ENCODE data around the gene G3BP1. TPM values are rescaled to one million over a fixed set of nuclear protein-coding genes. Genes with fewer than 3 reads are reported as not detected.

The G3BP1 gene
- total and polyA plus RNA-seq, 2 of the 13 experiments (the other 11 are each of a cell fraction or from before 2014, with no cell fraction given) = 36.7 to 320 TPM

DNA sequence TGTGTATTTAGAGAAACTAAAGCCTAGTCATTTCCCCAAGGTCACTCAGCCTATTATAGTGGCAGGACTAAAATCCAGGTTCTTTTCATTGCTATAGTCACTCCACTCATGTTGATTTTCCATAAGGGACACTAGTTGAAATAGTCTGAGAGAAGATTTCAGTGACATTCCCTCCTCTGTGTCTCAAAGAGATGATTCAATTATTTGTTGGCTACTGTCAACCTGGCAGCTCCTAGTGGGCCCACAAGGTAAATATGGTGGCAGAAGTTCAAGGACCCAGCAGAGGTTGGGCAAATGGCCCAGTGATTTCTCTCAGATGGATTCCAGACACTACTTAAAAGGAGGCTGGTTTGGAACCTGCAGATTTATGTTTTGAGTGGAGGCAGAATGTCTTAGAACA, 48.1 kb downstream of the G3BP1 start (continued):
- TF ChIP-seq RERE (CRISPR knock-in tag; IDR thresholded peaks at IDR 0.05; ENCODE audit: low read depth) = peak; percentile 61; the same call in 1 of the 2 replicates
- TF ChIP-seq SPEN (CRISPR knock-in tag; IDR thresholded peaks at IDR 0.05; ENCODE audit: low read depth) = no peak
- TF ChIP-seq, protein P1, sequence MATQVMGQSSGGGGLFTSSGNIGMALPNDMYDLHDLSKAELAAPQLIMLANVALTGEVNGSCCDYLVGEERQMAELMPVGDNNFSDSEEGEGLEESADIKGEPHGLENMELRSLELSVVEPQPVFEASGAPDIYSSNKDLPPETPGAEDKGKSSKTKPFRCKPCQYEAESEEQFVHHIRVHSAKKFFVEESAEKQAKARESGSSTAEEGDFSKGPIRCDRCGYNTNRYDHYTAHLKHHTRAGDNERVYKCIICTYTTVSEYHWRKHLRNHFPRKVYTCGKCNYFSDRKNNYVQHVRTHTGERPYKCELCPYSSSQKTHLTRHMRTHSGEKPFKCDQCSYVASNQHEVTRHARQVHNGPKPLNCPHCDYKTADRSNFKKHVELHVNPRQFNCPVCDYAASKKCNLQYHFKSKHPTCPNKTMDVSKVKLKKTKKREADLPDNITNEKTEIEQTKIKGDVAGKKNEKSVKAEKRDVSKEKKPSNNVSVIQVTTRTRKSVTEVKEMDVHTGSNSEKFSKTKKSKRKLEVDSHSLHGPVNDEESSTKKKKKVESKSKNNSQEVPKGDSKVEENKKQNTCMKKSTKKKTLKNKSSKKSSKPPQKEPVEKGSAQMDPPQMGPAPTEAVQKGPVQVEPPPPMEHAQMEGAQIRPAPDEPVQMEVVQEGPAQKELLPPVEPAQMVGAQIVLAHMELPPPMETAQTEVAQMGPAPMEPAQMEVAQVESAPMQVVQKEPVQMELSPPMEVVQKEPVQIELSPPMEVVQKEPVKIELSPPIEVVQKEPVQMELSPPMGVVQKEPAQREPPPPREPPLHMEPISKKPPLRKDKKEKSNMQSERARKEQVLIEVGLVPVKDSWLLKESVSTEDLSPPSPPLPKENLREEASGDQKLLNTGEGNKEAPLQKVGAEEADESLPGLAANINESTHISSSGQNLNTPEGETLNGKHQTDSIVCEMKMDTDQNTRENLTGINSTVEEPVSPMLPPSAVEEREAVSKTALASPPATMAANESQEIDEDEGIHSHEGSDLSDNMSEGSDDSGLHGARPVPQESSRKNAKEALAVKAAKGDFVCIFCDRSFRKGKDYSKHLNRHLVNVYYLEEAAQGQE (IDR thresholded peaks at IDR 0.05; ENCODE audit: borderline replicate concordance in 1 of 2, low read depth in 1 of 2, low read length in 2 of 2) = 0 out of 4 replicates have a peak, but pooled peaks of 1 of the 2 experiments have one; percentile 26
- no peak for TF ChIP-seq ZFP41 (CRISPR knock-in tag; IDR thresholded peaks at IDR 0.05; ENCODE audit: borderline replicate concordance)
- TF ChIP-seq, protein P2, sequence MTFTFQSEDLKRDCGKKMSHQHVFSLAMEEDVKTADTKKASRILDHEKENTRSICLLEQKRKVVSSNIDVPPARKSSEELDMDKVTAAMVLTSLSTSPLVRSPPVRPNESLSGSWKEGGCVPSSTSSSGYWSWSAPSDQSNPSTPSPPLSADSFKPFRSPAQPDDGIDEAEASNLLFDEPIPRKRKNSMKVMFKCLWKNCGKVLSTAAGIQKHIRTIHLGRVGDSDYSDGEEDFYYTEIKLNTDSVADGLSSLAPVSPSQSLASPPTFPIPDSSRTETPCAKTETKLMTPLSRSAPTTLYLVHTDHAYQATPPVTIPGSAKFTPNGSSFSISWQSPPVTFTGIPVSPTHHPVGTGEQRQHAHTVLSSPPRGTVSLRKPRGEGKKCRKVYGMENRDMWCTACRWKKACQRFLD (CRISPR knock-in tag; IDR thresholded peaks at IDR 0.05; ENCODE audit: borderline replicate concordance) = no peak
- TF ChIP-seq, protein P3, sequence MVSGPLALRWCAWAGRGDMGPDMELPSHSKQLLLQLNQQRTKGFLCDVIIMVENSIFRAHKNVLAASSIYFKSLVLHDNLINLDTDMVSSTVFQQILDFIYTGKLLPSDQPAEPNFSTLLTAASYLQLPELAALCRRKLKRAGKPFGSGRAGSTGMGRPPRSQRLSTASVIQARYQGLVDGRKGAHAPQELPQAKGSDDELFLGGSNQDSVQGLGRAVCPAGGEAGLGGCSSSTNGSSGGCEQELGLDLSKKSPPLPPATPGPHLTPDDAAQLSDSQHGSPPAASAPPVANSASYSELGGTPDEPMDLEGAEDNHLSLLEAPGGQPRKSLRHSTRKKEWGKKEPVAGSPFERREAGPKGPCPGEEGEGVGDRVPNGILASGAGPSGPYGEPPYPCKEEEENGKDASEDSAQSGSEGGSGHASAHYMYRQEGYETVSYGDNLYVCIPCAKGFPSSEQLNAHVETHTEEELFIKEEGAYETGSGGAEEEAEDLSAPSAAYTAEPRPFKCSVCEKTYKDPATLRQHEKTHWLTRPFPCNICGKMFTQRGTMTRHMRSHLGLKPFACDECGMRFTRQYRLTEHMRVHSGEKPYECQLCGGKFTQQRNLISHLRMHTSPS (CRISPR knock-in tag; IDR thresholded peaks at IDR 0.05; ENCODE audit: low read depth) = peak; percentile 68; the same call in 1 of the 2 replicates
- TF ChIP-seq, protein P4, sequence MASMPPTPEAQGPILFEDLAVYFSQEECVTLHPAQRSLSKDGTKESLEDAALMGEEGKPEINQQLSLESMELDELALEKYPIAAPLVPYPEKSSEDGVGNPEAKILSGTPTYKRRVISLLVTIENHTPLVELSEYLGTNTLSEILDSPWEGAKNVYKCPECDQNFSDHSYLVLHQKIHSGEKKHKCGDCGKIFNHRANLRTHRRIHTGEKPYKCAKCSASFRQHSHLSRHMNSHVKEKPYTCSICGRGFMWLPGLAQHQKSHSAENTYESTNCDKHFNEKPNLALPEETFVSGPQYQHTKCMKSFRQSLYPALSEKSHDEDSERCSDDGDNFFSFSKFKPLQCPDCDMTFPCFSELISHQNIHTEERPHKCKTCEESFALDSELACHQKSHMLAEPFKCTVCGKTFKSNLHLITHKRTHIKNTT (CRISPR knock-in tag; IDR thresholded peaks at IDR 0.05) = no peak
- peak; percentile 89 for TF ChIP-seq HDAC2 (CRISPR knock-in tag; IDR thresholded peaks at IDR 0.05)
- no peak for TF ChIP-seq ZNF12 (CRISPR knock-in tag; IDR thresholded peaks at IDR 0.05)
- peak; percentile 92 for TF ChIP-seq GFI1 (CRISPR knock-in tag; IDR thresholded peaks at IDR 0.05; ENCODE audit: borderline replicate concordance)
- TF ChIP-seq, protein P5, sequence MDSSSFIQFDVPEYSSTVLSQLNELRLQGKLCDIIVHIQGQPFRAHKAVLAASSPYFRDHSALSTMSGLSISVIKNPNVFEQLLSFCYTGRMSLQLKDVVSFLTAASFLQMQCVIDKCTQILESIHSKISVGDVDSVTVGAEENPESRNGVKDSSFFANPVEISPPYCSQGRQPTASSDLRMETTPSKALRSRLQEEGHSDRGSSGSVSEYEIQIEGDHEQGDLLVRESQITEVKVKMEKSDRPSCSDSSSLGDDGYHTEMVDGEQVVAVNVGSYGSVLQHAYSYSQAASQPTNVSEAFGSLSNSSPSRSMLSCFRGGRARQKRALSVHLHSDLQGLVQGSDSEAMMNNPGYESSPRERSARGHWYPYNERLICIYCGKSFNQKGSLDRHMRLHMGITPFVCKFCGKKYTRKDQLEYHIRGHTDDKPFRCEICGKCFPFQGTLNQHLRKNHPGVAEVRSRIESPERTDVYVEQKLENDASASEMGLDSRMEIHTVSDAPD (CRISPR knock-in tag; IDR thresholded peaks at IDR 0.05) = 0 out of 2 replicates have a peak, but pooled peaks have one; percentile 64
- TF ChIP-seq TBX2 (CRISPR knock-in tag; IDR thresholded peaks at IDR 0.05; ENCODE audit: borderline replicate concordance) = peak; percentile 57; the same call in 1 of the 2 replicates

Data from HepG2 (cell line).